ENCODE results near the gene UTP4.

Gene UTP4

GRCh38 chr16:69166221-69166833 lies 33.9 kb downstream of the UTP4 start:
- Histone ChIP-seq H3F3A (ENCODE audit: control insufficient read depth, insufficient read depth) (peaks cover 4% of the 10 kb centered on the region), H3K4me2 (ENCODE audit: low read length) (no peak overlapping the region), H4K20me1 (ENCODE audit: control insufficient read depth, insufficient read depth, low read depth, low read length) (no peaks in the 10 kb centered on the region), H3K4me3 (ENCODE audit: low read length) (no peak overlapping the region), H3K36me3 (ENCODE audit: control insufficient read depth, low read length) (peaks cover 81% of the 10 kb centered on the region), H3K27ac (ENCODE audit: low read depth, low read length) (no peak overlapping the region), H3K9me2 (replicated peaks; ENCODE audit: control insufficient read depth, low read length) (no peaks in the 10 kb centered on the region), H3K4me1 (ENCODE audit: control insufficient read depth, low read length) (peaks cover 23% of the 10 kb centered on the region), H3K79me2 (ENCODE audit: control insufficient read depth, low read length) (no peaks in the 10 kb centered on the region), H3K9me3 (ENCODE audit: control insufficient read depth, insufficient read depth, low read length) (no peaks in the 10 kb centered on the region), H3K27me3 (ENCODE audit: control insufficient read depth, low read length) (no peaks in the 10 kb centered on the region)
- TF ChIP-seq, protein P1, sequence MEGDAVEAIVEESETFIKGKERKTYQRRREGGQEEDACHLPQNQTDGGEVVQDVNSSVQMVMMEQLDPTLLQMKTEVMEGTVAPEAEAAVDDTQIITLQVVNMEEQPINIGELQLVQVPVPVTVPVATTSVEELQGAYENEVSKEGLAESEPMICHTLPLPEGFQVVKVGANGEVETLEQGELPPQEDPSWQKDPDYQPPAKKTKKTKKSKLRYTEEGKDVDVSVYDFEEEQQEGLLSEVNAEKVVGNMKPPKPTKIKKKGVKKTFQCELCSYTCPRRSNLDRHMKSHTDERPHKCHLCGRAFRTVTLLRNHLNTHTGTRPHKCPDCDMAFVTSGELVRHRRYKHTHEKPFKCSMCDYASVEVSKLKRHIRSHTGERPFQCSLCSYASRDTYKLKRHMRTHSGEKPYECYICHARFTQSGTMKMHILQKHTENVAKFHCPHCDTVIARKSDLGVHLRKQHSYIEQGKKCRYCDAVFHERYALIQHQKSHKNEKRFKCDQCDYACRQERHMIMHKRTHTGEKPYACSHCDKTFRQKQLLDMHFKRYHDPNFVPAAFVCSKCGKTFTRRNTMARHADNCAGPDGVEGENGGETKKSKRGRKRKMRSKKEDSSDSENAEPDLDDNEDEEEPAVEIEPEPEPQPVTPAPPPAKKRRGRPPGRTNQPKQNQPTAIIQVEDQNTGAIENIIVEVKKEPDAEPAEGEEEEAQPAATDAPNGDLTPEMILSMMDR (IDR thresholded peaks at IDR 0.05; ENCODE audit: low read depth, low read length, poor library complexity, severe bottlenecking) = no peak
- no peak for TF ChIP-seq EZH2phosphoT487 (IDR thresholded peaks at IDR 0.05; ENCODE audit: borderline replicate concordance, low read length)

DNA sequence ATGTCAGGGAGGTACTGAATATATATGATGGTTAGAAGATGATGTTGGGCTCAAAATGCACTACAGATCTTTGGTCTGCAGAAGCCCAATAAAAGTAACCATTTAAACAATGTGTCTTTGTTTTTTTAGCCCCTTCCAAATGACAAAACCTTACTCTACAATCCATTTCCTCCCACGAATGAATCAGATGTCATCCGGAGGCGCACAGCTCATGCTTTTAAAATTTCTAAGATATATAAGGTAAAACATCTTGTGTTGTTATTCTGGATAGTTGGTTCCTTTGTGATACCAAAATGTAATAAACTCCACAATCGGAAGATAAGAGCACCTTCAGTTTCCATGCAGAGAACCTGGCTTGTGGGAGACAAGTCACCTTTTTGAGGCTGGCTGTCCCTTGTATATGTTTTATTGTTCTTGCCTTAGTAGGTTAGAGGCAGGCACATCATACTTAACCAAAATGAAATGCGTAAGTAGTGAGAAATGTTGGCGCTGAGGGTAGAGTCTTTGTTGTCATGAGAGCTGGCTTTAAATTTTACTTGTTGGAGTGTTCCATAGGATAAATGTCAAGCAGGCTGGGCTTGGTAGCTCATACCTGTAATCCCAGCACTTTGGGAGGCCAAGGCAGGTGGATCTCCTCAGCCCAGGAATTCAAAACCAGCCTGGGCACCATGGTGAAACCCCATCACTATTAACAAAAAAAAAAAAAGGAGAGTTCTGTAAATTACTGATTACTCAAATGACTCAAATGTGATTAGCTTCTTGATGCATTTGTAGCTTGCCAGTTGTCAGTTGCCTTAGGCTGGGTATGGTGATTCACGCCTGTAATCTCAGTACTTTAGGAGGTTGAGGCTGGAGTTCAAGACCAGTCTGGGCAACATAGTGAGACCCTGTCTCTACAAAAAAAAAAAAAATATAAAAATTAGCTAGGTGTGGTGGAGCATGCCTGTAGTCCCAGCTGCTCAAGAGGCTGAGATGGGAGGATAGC lies 34.8 kb downstream of the UTP4 start:
- no peak overlapping the region for H3K4me3 ChIP-seq (ENCODE audit: low read length)
- H3K9me2 ChIP-seq (replicated peaks; ENCODE audit: control insufficient read depth, low read length) = no peaks in the 10 kb centered on the region
- peaks cover 79% of the 10 kb centered on the region for H3K36me3 ChIP-seq (ENCODE audit: control insufficient read depth, low read length)
- peaks cover 25% of the 10 kb centered on the region for H3K4me1 ChIP-seq (ENCODE audit: control insufficient read depth, low read length)
- H3K27ac ChIP-seq (ENCODE audit: low read depth, low read length) = no peak overlapping the region
- no peaks in the 10 kb centered on the region for H3K79me2 ChIP-seq (ENCODE audit: control insufficient read depth, low read length)
- no peaks in the 10 kb centered on the region for H3K9me3 ChIP-seq (ENCODE audit: control insufficient read depth, insufficient read depth, low read length)
- no peaks in the 10 kb centered on the region for H3K27me3 ChIP-seq (ENCODE audit: control insufficient read depth, low read length)
- peaks cover 8% of the 10 kb centered on the region for H3F3A ChIP-seq (ENCODE audit: control insufficient read depth, insufficient read depth)
- H4K20me1 ChIP-seq (ENCODE audit: control insufficient read depth, insufficient read depth, low read depth, low read length) = no peaks in the 10 kb centered on the region
- no peak for TF ChIP-seq EZH2phosphoT487 (IDR thresholded peaks at IDR 0.05; ENCODE audit: borderline replicate concordance, low read length)
- H3K4me2 ChIP-seq (ENCODE audit: low read length) = no peak overlapping the region

DNA sequence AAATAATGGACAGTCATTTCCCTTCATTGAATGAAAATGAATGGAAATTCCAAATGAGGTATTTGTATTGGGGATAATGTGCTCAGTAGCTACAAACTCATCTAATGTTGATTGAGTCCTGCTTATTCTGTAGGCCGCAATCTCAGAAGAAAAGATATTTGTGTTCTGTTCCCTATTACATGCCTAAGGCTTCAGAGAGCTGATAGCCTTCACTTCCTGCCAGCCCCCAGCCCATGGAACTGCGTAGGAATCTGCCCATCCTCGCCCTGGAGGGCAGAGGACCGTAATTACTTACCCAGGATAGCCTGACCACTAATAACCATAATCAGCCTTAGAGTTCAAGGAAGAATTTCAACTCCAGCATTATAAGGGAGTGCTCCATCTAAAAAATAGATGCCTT lies 36.6 kb downstream of the UTP4 start:
- peaks cover 66% of the 10 kb centered on the region for H3K36me3 ChIP-seq (ENCODE audit: control insufficient read depth, low read length)

More for the DNA sequence above, 36.6 kb downstream of the UTP4 start:
- Histone ChIP-seq H3K9me3 (ENCODE audit: control insufficient read depth, insufficient read depth, low read length) (no peaks in the 10 kb centered on the region), H3K4me1 (ENCODE audit: control insufficient read depth, low read length) (peaks cover 25% of the 10 kb centered on the region), H3K4me2 (ENCODE audit: low read length) (no peak overlapping the region), H3K27me3 (ENCODE audit: control insufficient read depth, low read length) (no peaks in the 10 kb centered on the region), H4K20me1 (ENCODE audit: control insufficient read depth, insufficient read depth, low read depth, low read length) (no peaks in the 10 kb centered on the region), H3K4me3 (ENCODE audit: low read length) (no peak overlapping the region), H3F3A (ENCODE audit: control insufficient read depth, insufficient read depth) (peaks cover 8% of the 10 kb centered on the region), H3K27ac (ENCODE audit: low read depth, low read length) (no peak overlapping the region), H3K79me2 (ENCODE audit: control insufficient read depth, low read length) (no peaks in the 10 kb centered on the region), H3K9me2 (replicated peaks; ENCODE audit: control insufficient read depth, low read length) (no peaks in the 10 kb centered on the region)
- TF ChIP-seq, protein P1 (IDR thresholded peaks at IDR 0.05; ENCODE audit: low read depth, low read length, poor library complexity, severe bottlenecking) = no peak
- no peak for TF ChIP-seq EZH2phosphoT487 (IDR thresholded peaks at IDR 0.05; ENCODE audit: borderline replicate concordance, low read length)
